GM21723 (cell line): ENCODE results near the gene CFAP69.
"Not testable (repeated sequence)": the region's sequence is repeated elsewhere in the genome, so short reads cannot be mapped to it uniquely, and the experiment has no call there.

Source experiments
- ATAC-seq: cut with Tn5 transposase; IDR thresholded peaks from one replicate; pipeline ENCODE4 v1.9.1; 2021; ENCODE audit warnings: mild to moderate bottlenecking, moderate library complexity; ENCODE audit not compliant: unreplicated experiment

The CFAP69 gene

DNA sequence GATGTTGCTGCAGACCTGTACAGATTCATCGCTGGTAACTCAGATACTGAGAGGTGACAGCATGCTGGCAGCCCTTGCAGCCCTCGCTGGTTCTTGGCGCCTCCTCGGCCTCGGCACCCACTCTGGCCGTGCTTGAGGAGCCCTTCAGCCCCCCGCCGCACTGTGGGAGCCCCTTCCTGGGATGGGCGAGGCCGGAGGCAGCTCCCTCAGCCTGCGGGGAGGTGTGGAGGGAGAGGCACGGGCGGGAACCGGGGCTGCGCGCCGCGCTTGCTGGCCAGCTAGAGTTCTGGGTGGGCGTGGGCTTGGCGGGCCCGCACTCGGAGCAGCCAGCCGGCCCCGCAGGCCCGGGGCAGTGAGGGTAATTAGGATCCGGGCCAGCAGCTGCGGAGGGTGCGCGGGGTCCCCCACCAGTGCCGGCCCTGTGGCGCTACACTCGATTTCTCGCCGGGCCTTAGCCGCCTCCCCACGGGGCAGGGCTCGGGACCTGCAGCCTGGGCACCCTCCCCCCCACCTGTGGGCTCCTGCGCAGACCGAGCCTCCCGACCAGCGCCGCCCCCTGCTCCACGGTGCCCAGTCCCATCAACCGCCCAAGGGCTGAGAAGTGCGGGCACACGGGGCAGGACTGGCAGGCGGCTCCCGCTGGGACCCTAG is 89.3 kb downstream of the CFAP69 start:
- ATAC-seq = no peak

DNA sequence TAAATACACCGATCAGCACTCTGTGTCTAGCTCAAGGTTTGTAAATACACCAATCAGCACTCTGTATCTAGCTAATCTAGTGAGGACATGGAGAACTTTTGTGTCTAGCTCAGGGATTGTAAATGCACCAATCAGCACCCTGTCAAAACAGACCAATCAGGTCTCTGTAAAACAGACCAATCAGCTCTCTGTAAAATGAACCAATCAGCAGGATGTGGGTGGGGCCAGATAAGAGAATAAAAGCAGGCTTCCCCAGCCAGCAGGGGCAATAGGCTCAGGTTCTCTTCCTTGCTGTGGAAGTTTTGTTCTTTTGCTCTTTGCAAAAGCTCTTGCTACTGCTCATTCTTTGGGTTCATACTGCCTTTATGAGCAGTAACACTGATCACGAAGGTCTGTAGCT is 90.0 kb downstream of the CFAP69 start:
- not testable (repeated sequence) for ATAC-seq

DNA sequence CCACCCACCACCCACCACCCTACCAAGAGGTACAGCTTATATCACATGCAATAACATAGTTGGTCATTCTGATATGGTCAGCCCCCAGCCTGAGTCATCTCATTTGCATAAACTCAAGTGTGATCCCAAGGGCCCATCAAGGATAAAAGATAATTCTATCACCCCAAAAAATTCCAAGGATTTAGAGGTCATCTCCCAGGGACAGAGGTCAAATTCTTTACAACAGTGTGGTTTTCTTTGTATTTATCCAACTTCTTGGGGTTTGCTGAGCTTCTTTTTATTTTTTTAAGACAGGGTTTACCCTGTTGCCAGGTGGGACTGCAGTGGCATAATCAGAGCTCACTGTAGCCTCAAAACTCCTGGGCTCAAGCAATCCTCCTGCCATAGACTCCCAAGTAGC is 92.1 kb downstream of the CFAP69 start:
- ATAC-seq = no peak

DNA sequence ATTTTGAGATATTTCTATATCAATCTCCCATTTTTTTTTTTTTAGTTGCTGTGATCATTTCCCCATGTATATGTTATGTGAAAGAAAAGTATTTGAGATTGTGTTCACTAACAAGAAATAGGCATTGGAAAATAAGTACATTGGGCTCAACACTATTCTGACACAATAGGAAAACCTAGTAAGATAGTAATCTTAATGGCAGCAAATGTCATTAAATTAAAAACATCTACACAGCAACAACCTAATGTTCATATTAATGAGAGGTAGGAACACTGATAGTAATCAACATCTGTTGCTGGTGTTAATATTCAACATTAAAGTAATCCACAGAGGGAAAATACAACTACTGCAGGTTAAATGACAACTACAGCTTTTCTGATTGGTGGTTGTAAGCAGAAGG is 100.0 kb downstream of the CFAP69 start:
- no peak for ATAC-seq

DNA sequence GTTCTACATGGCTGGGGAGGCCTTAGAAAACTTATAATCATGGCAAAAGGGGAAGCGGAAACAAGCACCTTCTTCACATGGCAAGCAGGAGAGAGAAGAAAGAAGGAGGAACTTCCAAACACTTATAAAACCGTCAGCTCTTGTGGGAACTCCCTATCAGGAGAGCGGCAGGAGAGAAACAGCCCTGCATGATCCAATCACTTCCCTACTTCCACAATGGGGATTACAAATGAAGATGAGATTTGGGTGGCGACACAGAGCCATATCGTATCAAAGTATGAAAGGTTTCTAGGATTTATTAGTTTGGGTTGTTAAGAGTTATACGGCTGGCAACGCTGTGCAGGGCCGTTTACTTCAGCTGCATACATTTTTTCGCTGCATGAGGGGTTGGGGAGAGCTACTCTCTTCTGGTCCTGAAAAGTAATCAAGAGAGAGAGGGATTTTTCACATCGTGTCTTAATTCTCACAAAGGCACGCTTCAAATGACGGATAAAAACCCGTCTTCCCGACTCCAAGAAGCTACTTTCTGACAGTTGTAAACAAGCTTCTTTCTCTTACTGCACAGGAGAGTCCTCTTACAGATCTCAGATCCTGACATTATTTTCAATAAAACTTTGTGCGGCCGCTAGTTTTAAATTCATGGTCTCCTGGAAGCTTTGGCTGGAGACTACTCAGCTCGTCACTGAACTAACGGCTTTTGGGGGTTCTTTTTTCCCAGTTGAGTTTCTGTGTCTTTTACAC is 100.8 kb downstream of the CFAP69 start:
- peak; percentile 22 for ATAC-seq

DNA sequence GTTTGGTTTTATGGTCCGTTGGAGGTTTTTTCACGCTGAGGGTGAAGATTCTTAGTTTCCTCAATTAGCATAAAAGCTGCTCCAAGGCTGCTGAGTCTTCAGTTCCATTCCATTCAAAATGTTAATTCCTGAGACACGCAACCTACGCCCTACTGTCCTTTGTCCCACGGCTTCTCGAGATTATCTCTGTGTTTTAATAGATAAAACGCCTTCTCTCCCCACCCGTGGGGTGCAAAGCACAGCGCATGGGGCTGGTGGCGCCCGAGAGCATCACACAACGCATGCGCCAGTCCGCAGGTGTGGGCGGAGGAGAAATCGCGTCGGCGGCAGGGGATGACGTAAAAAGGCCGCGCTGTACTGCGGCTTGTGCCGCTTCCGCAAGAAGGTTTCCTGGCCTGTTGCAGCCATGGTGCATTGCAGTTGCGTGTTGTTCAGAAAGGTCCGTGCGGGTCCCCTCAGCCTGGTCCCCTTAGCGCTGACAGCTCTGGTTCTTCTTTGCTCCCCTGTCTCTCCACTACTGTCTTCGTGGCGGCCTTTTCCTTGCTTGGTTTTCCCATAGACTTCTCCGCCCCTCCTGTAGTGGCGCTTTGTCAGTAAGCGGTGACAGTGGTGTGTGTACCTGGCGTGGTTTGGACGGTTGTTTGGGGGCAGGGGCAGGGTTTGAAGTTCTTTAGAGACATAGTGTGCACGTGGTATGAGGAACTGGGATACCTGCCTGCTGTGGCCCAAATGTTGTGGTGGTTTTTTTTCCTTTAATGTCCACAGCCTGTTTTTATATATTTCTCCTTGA is 101.6 kb downstream of the CFAP69 start, which contains the start of gene GTPBP10:
GTPBP10 (plus strand) TSS at position 381 of the 790 bp plus-strand sequence; CDS start at position 407, 26 bp downstream.
- ATAC-seq = peak; percentile 95

DNA sequence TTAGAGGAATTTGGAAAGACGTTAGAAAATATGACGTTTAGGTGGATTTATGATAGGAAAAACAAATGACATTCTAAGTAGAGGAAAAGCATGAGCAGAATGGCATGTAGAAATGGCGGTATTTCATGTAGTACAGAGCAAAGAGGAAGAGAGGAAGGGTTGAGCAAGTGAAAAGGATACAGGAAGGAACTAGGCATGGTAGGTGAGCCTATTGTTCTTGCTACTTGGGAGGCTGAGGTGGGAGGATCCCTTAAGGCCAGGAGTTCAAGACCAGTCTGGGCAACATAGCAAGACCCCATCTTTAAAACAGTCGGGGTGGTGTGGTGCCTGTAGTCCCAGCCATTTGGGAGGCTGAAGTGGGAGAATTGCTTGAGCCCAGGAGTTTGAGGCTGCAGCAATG is 102.8 kb downstream of the CFAP69 start:
- no peak for ATAC-seq

DNA sequence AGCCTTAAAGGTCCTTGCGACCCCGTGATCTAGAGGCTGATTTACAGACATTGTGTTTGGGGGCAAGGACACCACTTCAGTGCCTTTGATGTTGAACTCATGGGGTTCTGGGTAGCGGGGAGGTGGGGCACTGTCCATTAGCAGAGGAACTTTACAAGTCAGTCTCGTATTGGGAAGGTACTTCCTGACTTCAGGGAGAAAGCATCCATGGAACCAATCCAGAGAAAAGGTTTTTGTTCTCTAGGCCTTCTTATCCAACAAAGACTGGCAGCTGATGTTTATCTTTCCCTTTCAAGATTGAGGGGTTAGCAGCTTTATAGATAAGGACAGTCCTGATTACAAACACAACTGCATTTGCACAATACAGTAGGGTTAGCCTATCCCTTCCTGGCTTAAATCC is 104.3 kb downstream of the CFAP69 start:
- no peak for ATAC-seq

DNA sequence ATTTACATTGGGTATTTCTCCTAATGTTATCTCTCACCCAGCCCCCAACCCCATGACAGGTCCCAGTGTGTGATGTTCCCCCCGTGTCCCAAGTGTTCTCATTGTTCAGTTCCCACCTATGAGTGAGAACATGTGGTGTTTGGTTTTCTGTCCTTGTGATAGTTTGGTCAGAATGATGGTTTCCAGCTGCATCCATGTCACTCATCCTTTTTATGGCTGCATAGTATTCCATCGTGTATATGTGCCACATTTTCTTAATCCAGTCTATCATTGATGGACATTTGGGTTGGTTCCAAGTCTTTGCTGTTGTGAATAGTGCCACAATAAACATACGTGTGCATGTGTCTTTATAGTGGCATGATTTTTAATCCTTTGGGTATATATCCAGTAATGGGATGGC is 105.1 kb downstream of the CFAP69 start:
- not testable (repeated sequence) for ATAC-seq

DNA sequence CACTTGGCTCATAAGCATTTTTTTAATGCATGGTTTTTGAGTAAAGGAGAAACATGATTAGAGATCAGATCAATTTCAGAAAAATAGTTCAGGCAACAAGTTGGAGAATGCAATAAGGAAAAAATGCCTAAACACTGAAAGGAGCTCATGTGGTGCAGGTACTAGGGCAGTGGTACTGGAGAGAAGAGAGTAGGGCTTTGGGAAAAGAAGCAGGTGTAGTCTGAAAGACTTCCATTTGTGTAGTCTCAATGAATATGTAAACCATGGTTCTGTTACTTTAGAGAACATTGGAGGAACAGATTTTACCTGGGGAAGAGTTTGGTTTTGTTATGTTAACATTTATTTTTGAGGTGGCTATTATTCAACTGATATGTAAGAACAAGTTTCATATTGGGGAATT is 107.0 kb downstream of the CFAP69 start:
- no peak for ATAC-seq
